DND-41 (cell line): ENCODE results near the gene DOCK8.
A peak's percentile ranks its signal among the peaks of the same experiment; 100 is the strongest.

Experiments
- ATAC-seq: fragments of 200-7000 bp; cut with Tn5 transposase; 3 replicates; pipeline ENCODE4 v1.9.1; 2021; ENCODE audit warnings: low read depth; ENCODE audit not compliant: insufficient read depth
- DNase-seq: peaks from one replicate; pipeline ENCODE4 v3.0.0-alpha.2; 2020
- H2AFZ ChIP-seq: 2 replicates; pipeline ENCODE4 v1.6.0; 2012; ENCODE audit warnings: low read depth, low read length
- H3K27ac ChIP-seq: 2 replicates; pipeline ENCODE4 v1.5.1; 2012; ENCODE audit warnings: low read length, inconsistent platforms
- H3K27me3 ChIP-seq: fragments of 200-600 bp; sonication (generic); 2 replicates; pipeline ENCODE4 v1.6.0; 2012; ENCODE audit warnings: low read length, mild to moderate bottlenecking, inconsistent platforms; ENCODE audit not compliant: insufficient read depth, poor library complexity
- H3K36me3 ChIP-seq: 2 replicates; pipeline ENCODE4 v1.5.1; 2012; ENCODE audit warnings: low read length, inconsistent platforms; ENCODE audit not compliant: insufficient read depth
- H3K4me1 ChIP-seq: 2 replicates; pipeline ENCODE4 v1.5.1; 2012; ENCODE audit warnings: mild to moderate bottlenecking, low read length; ENCODE audit not compliant: insufficient read depth
- H3K4me2 ChIP-seq: 2 replicates; pipeline ENCODE4 v1.6.0; 2012; ENCODE audit warnings: mild to moderate bottlenecking, moderate library complexity, low read length, inconsistent platforms; ENCODE audit not compliant: insufficient read depth
- H3K4me3 ChIP-seq, 2 experiments: fragments of 200-600 bp in 1 of 2; shearing (Covaris generic) in 1 of 2; 2 replicates each; pipeline ENCODE4 v1.5.1; 2012 to 2016; ENCODE audit warnings: inconsistent platforms in 2 of 2, low read length in 2 of 2, mild to moderate bottlenecking in 2 of 2, low read depth in 1 of 2, moderate library complexity in 1 of 2
- H3K79me2 ChIP-seq: 2 replicates; pipeline ENCODE4 v1.6.0; 2012; ENCODE audit warnings: low read length, inconsistent platforms; ENCODE audit not compliant: insufficient read depth
- H3K9ac ChIP-seq: 2 replicates; pipeline ENCODE4 v1.6.0; 2012; ENCODE audit warnings: low read depth, mild to moderate bottlenecking, inconsistent platforms, low read length, moderate library complexity
- H3K9me3 ChIP-seq: 2 replicates; pipeline ENCODE4 v1.5.1; 2012; ENCODE audit warnings: low read length, moderate library complexity, mild to moderate bottlenecking, inconsistent platforms; ENCODE audit not compliant: insufficient read depth, severe bottlenecking
- H4K20me1 ChIP-seq: 2 replicates; pipeline ENCODE4 v1.6.0; 2012; ENCODE audit warnings: low read length; ENCODE audit not compliant: insufficient read depth
- CTCF ChIP-seq: IDR thresholded peaks from 2 replicates; pipeline ENCODE4 v1.5.1; 2012; ENCODE audit warnings: borderline replicate concordance, low read length, moderate library complexity, mild to moderate bottlenecking; ENCODE audit not compliant: poor library complexity, severe bottlenecking; ENCODE audit errors: extremely low read depth
- EZH2 ChIP-seq: IDR thresholded peaks from 3 replicates; pipeline ENCODE4 v1.6.1; 2012; ENCODE audit warnings: borderline replicate concordance, low read depth, mild to moderate bottlenecking, moderate library complexity, low read length, inconsistent platforms; ENCODE audit not compliant: severe bottlenecking

Gene DOCK8

GRCh38 chr9:297104-297972 is 82.7 kb downstream of the DOCK8 start:
- DNase-seq: no peak
- Histone ChIP-seq H3K9me3 (no peaks in the 10 kb centered on the region), H4K20me1 (peaks cover 4% of the 10 kb centered on the region; the same call in 1 of the 2 replicates), H3K79me2 (peaks cover 38% of the 10 kb centered on the region; the same call in 1 of the 2 replicates), H3K9ac (no peak overlapping the region), H3K4me2 (no peak overlapping the region), H2AFZ (no peak overlapping the region), H3K4me3 (no peak overlapping the region), H3K36me3 (peaks cover 84% of the 10 kb centered on the region), H3K27ac (no peak overlapping the region), H3K27me3 (no peaks in the 10 kb centered on the region), H3K4me1 (no peaks in the 10 kb centered on the region)
- peak; percentile 29; the same call in 1 of the 3 replicates for ATAC-seq
- no peak for TF ChIP-seq EZH2
- TF ChIP-seq CTCF: no peak

GRCh38 chr9:303502-303901 is 88.8 kb downstream of the DOCK8 start:
- TF ChIP-seq CTCF (no peak), EZH2 (no peak)
- Histone ChIP-seq H3K4me3 (no peak overlapping the region), H2AFZ (no peak overlapping the region), H3K9me3 (no peaks in the 10 kb centered on the region), H3K79me2 (peaks cover 6% of the 10 kb centered on the region; the same call in 1 of the 2 replicates), H3K4me1 (no peaks in the 10 kb centered on the region), H3K9ac (no peak overlapping the region), H3K36me3 (peaks cover 64% of the 10 kb centered on the region), H4K20me1 (no peaks in the 10 kb centered on the region), H3K4me2 (no peak overlapping the region), H3K27ac (no peak overlapping the region), H3K27me3 (no peaks in the 10 kb centered on the region)
- DNase-seq (no peak), ATAC-seq (no peak)

GRCh38 chr9:304106-304505 is 89.4 kb downstream of the DOCK8 start:
- no peak for DNase-seq
- H2AFZ ChIP-seq: no peak overlapping the region
- no peak overlapping the region for H3K4me2 ChIP-seq

More at GRCh38 chr9:304106-304505, 89.4 kb downstream of the DOCK8 start:
- Histone ChIP-seq H3K4me1 (no peaks in the 10 kb centered on the region), H4K20me1 (no peaks in the 10 kb centered on the region), H3K9ac (no peak overlapping the region), H3K27ac (no peak overlapping the region), H3K27me3 (no peaks in the 10 kb centered on the region), H3K9me3 (no peaks in the 10 kb centered on the region), H3K4me3 (no peak overlapping the region), H3K79me2 (peaks cover 4% of the 10 kb centered on the region; the same call in 1 of the 2 replicates), H3K36me3 (peaks cover 58% of the 10 kb centered on the region)
- ATAC-seq: no peak
- TF ChIP-seq CTCF (no peak), EZH2 (no peak)
